Effector memory CD8-positive, alpha-beta T cell (primary cell): ENCODE measurements around the gene C20orf96.

Experiments used
- ATAC-seq: fragments of 150-1000 bp; cut with Tn5 transposase; replicated peaks from 2 replicates; pipeline ENCODE4 v1.10.0; 2021; ENCODE audit warnings: mild to moderate bottlenecking, moderate library complexity
- DNase-seq, 3 experiments: peaks; one replicate each; pipeline ENCODE4 v3.0.0; 2021
- H3K27ac Mint-ChIP-seq, 2 donors: one replicate each; pipeline ENCODE4 v1.8.0; 2022; ENCODE audit warnings: mild to moderate bottlenecking in 2 of 2, mixed read lengths in 2 of 2, moderate library complexity in 2 of 2
- H3K27me3 Mint-ChIP-seq, 2 donors: one replicate each; pipeline ENCODE4 v1.8.0; 2022; ENCODE audit warnings: mixed read lengths in 2 of 2
- H3K36me3 Mint-ChIP-seq: one replicate; pipeline ENCODE4 v1.8.0; 2022; ENCODE audit warnings: mild to moderate bottlenecking, moderate library complexity, mixed read lengths; ENCODE audit not compliant: insufficient read depth
- H3K4me1 Mint-ChIP-seq, 2 donors: one replicate each; pipeline ENCODE4 v1.8.0; 2022; ENCODE audit warnings: low read depth in 2 of 2, mixed read lengths in 2 of 2
- H3K4me3 Mint-ChIP-seq, 2 donors: one replicate each; pipeline ENCODE4 v1.8.0; 2022; ENCODE audit warnings: mild to moderate bottlenecking in 2 of 2, mixed read lengths in 2 of 2, moderate library complexity in 2 of 2
- H3K9me3 Mint-ChIP-seq, 2 donors: one replicate each; pipeline ENCODE4 v1.8.0; 2022; ENCODE audit warnings: mixed read lengths in 2 of 2

C20orf96 gene

GRCh38 chr20:325045-325888 is 34.7 kb upstream of the C20orf96 start, which contains the start of gene SOX12:
TSS of gene SOX12 (plus strand) at chr20:325552. CDS start at chr20:325925, 373 bp downstream.
- peaks cover 21% of the 10 kb centered on the region for H3K36me3 Mint-ChIP-seq
- ATAC-seq (peak; percentile 78), DNase-seq (peak; percentile 97)
- no peaks in the 10 kb centered on the region for H3K27me3 Mint-ChIP-seq
- peak within 1 kb of the TSS; percentile 89 to 92 for H3K4me3 Mint-ChIP-seq
- no peaks in the 10 kb centered on the region for H3K9me3 Mint-ChIP-seq
- H3K4me1 Mint-ChIP-seq: peaks cover 6 to 7% of the 10 kb centered on the region in 2 donors
- H3K27ac Mint-ChIP-seq: peak within 1 kb of the TSS; percentile 72 to 84

- Mint-ChIP-seq H3K27ac (peak overlapping the region; percentile 72 to 84), H3K4me1 (peaks cover 3 to 6% of the 10 kb centered on the region in 2 donors), H3K4me3 (peak overlapping the region; percentile 89 to 92), H3K27me3 (no peaks in the 10 kb centered on the region), H3K9me3 (no peaks in the 10 kb centered on the region), H3K36me3 (peaks cover 18% of the 10 kb centered on the region)
- ATAC-seq (peak; percentile 69), DNase-seq (peak; percentile 87 to 89 (median 88))
These were observed 33.9 kb upstream of the C20orf96 start for GRCh38 chr20:324177-325044.

- H3K4me1 Mint-ChIP-seq: no peaks in the 10 kb centered on the region
- DNase-seq (no peak), ATAC-seq (no peak)
- H3K36me3 Mint-ChIP-seq: peaks cover 4% of the 10 kb centered on the region
- H3K9me3 Mint-ChIP-seq: no peaks in the 10 kb centered on the region
- H3K4me3 Mint-ChIP-seq: no peak overlapping the region
- H3K27ac Mint-ChIP-seq: no peak overlapping the region
- H3K27me3 Mint-ChIP-seq: no peaks in the 10 kb centered on the region
These were observed 25.9 kb upstream of the C20orf96 start for GRCh38 chr20:316316-317068.

- H3K27me3 Mint-ChIP-seq: no peaks in the 10 kb centered on the region
- no peak overlapping the region for H3K27ac Mint-ChIP-seq
- peaks cover 6 to 7% of the 10 kb centered on the region in 2 donors for H3K4me1 Mint-ChIP-seq
- DNase-seq (no peak), ATAC-seq (no peak)
- H3K4me3 Mint-ChIP-seq: no peak overlapping the region
- H3K36me3 Mint-ChIP-seq: peaks cover 8% of the 10 kb centered on the region
- no peaks in the 10 kb centered on the region for H3K9me3 Mint-ChIP-seq
These were observed 23.4 kb upstream of the C20orf96 start for GRCh38 chr20:313948-314347.

- H3K4me1 Mint-ChIP-seq: peaks cover 6 to 7% of the 10 kb centered on the region in 2 donors
- no peak for ATAC-seq
- H3K4me3 Mint-ChIP-seq: no peak overlapping the region
- no peaks in the 10 kb centered on the region for H3K27me3 Mint-ChIP-seq
- H3K36me3 Mint-ChIP-seq: peaks cover 3% of the 10 kb centered on the region
- DNase-seq: no peak
- no peaks in the 10 kb centered on the region for H3K9me3 Mint-ChIP-seq
- H3K27ac Mint-ChIP-seq: no peak overlapping the region
These were observed 22.9 kb upstream of the C20orf96 start for GRCh38 chr20:313402-313801.

GRCh38 chr20:312866-313265 is 22.3 kb upstream of the C20orf96 start:
- no peak overlapping the region for H3K27ac Mint-ChIP-seq
- DNase-seq: no peak
- no peaks in the 10 kb centered on the region for H3K9me3 Mint-ChIP-seq
- ATAC-seq: no peak
- H3K36me3 Mint-ChIP-seq: peaks cover 3% of the 10 kb centered on the region
- H3K4me1 Mint-ChIP-seq: peaks cover 6 to 7% of the 10 kb centered on the region in 2 donors
- H3K4me3 Mint-ChIP-seq: no peak overlapping the region
- H3K27me3 Mint-ChIP-seq: no peaks in the 10 kb centered on the region

- H3K4me1 Mint-ChIP-seq: peaks cover 6 to 7% of the 10 kb centered on the region in 2 donors
- DNase-seq (no peak), ATAC-seq (no peak)
- H3K9me3 Mint-ChIP-seq: no peaks in the 10 kb centered on the region
- H3K36me3 Mint-ChIP-seq: peaks cover 3% of the 10 kb centered on the region
- H3K27ac Mint-ChIP-seq: no peak overlapping the region
- no peak overlapping the region for H3K4me3 Mint-ChIP-seq
- H3K27me3 Mint-ChIP-seq: no peaks in the 10 kb centered on the region
These were observed 21.5 kb upstream of the C20orf96 start for GRCh38 chr20:312067-312466.

- Mint-ChIP-seq H3K9me3 (no peaks in the 10 kb centered on the region), H3K27ac (no peak overlapping the region), H3K4me3 (no peak overlapping the region), H3K36me3 (peaks cover 3% of the 10 kb centered on the region), H3K4me1 (peaks cover 6 to 7% of the 10 kb centered on the region in 2 donors), H3K27me3 (no peaks in the 10 kb centered on the region)
- ATAC-seq (no peak), DNase-seq (no peak)
These were observed 21.1 kb upstream of the C20orf96 start for GRCh38 chr20:311609-312008.

- Mint-ChIP-seq H3K27me3 (no peaks in the 10 kb centered on the region), H3K4me3 (peak overlapping the region; percentile 71 to 72), H3K27ac (peak overlapping the region; percentile 85 to 87), H3K4me1 (peaks cover 6 to 7% of the 10 kb centered on the region in 2 donors), H3K9me3 (no peaks in the 10 kb centered on the region), H3K36me3 (peaks cover 5% of the 10 kb centered on the region)
- DNase-seq (no peak), ATAC-seq (no peak)
These were observed 20.1 kb upstream of the C20orf96 start for GRCh38 chr20:310645-311044.

GRCh38 chr20:309841-310644 is 19.5 kb upstream of the C20orf96 start:
- Mint-ChIP-seq H3K4me3 (peak overlapping the region; percentile 71 to 72), H3K36me3 (peaks cover 7% of the 10 kb centered on the region), H3K27me3 (no peaks in the 10 kb centered on the region), H3K27ac (peak overlapping the region; percentile 85 to 87), H3K9me3 (no peaks in the 10 kb centered on the region), H3K4me1 (peaks cover 6 to 7% of the 10 kb centered on the region in 2 donors)
- DNase-seq: peak; percentile 41 to 51 (median 51)
- ATAC-seq: peak; percentile 99

GRCh38 chr20:309306-309840 is 18.8 kb upstream of the C20orf96 start:
- DNase-seq: no peak
- peaks cover 7% of the 10 kb centered on the region for H3K36me3 Mint-ChIP-seq
- H3K4me1 Mint-ChIP-seq: peaks cover 6 to 7% of the 10 kb centered on the region in 2 donors
- no peaks in the 10 kb centered on the region for H3K9me3 Mint-ChIP-seq
- no peak overlapping the region for H3K4me3 Mint-ChIP-seq
- H3K27me3 Mint-ChIP-seq: no peaks in the 10 kb centered on the region
- no peak for ATAC-seq
- H3K27ac Mint-ChIP-seq: peak overlapping the region in 1 of 2 donors; percentile 20

GRCh38 chr20:308427-309038 is 18.0 kb upstream of the C20orf96 start:
- peaks cover 7% of the 10 kb centered on the region for H3K36me3 Mint-ChIP-seq
- no peaks in the 10 kb centered on the region for H3K27me3 Mint-ChIP-seq
- ATAC-seq (no peak), DNase-seq (no peak)
- no peaks in the 10 kb centered on the region for H3K9me3 Mint-ChIP-seq
- H3K4me3 Mint-ChIP-seq: no peak overlapping the region
- peaks cover 6 to 7% of the 10 kb centered on the region in 2 donors for H3K4me1 Mint-ChIP-seq
- no peak overlapping the region for H3K27ac Mint-ChIP-seq
